Stimulated activated CD8-positive, alpha-beta memory T cell treated with anti-CD3 and anti-CD28 coated beads, Interleukin-7, amount 100 ng/mL, for 24 hours (primary cell): Measurements from ENCODE around the gene MYL3.
"Not testable (repeated sequence)": the region's sequence is repeated elsewhere in the genome, so short reads cannot be mapped to it uniquely, and the experiment has no call there.

Source experiments
- DNase-seq: peaks from one replicate; pipeline ENCODE4 v3.0.0-alpha.2; 2020; ENCODE audit warnings: low read depth

MYL3 gene

DNA sequence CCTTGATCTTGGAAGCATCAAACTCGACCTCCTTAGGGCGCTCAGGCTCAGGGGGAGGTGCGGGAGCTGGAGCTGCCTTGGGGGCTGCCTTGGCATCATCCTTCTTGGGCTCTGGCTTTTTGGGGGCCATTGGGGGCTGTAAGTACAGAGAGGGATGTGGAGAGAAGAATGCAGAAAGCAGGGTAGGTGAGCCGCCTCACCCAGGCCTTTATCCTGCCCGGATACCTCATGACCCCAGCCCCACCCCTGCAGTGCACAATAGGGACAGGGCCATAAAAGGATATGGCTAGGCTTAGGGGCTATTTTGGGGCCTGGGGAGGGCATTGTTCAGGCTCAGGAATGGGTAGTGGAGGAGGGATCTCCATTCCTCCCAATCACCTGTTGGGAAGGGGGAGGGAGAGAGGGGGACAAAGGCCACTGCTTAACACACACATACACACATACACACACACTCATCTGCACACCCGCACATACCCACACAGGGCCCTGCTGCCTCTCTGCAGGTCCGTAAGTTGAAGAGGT is at the start of gene MYL3:
Gene MYL3 (minus strand): TSS at position 184 of the 522 bp plus-strand sequence. CDS start 54 bp downstream, at position 130.
- DNase-seq: no peak

DNA sequence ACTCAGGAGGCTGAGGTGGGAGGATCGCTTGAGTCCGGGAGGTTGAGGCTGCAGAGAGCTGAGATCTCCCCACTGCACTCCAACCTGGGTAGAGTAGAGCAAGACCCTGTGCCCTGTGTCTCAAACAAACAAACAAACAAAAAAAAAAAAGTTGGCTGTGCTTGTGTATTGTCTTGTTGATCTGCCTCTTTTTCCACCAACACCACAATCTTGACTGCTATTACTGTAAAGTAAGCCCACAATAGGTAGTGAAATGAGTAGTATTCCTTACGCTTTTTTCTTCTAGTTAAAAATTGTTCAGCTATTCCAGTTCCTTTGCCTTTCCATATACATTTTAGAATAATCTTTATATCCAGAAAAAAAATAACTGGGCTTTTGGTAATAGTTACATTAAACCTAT is 49.7 kb upstream of the MYL3 start:
- no peak for DNase-seq

DNA sequence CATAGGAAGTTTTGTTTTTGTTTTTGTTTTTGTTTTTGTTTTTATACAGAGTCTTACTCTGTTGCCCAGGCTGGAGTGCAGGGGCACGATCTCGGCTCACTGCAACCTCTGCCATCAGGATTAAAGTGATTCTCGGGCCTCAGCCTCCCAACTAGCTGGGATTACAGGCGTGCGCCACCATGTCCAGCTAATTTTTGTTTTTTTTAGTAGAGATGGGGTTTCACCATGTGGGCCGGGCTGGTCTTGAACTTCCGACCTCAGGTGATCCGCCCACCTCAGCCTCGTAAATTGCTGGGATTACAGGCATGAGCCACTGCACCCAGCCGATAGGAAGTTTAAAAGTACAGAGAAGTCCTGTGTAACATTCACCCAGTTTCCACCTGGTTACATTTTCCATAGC is 47.7 kb upstream of the MYL3 start:
- not testable (repeated sequence) for DNase-seq

DNA sequence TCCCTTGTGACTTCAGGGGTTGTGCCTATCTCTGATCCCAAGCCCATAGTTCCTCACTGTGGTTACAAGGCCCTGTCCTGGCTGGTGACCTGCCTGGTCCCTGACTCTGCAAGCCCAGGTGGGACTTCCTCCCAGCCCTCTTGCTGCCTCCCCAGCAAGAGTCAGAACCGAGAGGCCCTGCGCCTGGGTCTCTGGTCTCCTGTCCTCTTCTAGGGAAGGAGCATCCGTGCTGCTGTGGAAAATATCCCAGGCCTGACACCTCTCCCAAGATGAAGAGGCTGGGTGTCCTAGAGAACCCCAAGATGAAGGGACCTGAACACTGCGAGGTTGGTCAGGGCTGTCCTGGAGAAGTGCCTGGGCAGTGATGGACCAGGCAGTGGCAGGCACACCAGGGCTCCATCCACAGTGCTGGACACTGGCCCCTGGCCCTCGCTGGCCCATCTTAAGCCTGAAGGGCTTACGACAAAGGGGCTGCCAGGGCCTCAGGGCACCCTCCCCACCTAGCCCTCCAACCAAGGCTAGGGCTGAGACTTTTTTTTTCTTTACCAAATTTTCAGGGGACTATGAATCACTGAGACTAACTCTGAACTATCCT is 47.0 kb upstream of the MYL3 start:
- no peak for DNase-seq

DNA sequence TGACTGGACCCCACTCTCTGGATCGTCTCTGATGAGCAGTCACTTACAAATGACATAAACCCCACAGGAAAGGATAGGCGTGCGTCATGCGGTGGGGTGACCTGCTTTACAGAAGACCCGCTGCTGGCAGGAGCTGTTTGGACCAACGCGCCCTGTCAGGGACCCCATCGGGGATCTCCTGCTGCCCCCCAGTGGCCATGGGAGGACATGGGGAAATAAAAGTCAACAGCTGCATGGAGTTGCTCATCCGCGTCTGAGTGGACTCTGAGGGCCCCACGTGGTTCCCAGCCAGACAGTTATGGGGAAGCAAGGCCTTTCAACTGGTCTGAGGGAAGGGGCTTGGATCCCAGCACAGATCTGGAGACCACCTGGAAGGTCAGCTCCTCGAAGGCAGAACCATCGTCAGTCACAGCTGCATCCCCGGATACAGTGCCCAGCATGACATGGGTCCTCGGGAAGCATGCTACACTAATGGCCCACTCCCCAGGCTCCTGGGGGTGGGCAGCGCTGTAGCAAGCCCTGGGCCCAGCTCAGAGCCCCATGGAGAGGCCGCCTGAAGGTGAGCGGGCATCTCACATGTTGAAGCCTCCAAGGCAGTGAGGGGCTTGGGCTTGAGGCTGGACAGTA is 46.4 kb upstream of the MYL3 start:
- DNase-seq: peak; percentile 66

DNA sequence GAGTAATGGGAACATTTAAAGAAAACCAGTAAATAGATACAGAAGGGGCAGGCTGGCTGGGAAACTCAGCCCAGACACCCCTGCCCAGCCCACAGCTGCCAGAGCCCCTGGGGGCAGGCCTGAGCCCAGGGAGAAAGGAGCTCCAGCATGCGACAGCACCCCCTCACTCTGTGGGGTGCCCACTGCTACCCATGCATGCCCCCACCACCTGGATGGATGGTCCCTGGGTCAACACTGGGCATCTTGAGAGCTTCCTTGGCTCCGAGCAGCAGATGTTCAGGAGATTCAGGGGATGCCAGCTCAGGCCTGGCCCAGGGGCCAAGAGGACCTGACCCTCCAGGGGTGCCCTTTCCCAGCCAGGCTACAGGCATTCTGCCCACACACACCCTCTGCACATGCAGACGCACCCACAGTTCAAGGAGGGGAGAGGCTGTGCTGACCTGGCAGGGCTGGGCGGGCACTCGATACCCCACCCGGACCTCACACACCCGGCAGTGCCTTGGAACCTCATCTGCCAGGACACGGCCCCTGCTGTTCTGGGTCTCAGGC is 45.8 kb upstream of the MYL3 start:
- DNase-seq: no peak

DNA sequence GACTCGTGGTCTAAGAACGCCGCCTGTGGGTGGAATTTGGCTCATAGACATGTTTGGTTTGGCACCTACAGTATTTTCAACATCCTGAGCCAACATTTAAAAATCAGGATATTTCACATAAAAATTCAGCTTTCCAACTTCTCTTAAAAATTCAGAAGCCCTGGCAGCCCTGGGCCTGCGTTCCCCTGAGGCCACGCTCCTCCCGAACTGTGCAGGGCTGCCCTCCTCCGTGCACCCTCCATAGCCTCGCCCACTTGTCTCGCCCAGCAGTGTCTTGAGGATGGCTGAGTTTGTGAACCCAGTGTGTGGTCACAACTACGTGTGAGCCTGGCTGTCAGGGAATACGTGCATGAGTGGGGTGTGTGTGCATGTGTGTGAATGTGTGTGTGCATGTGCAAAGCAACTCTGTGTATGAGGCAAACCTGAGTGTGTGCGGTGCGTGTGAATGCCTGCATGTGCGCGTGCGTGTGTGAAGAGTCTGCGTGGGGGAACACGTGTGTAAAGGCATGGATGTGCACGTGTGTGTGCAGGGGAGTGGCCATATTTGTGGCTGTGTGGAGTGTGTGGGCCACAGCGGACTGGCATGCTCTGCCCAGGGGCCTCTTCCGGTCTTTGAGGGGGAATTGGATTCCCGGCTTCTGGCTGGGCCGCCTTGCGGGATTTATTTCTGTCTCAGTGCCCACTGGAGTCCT is 45.2 kb upstream of the MYL3 start:
- DNase-seq: no peak

DNA sequence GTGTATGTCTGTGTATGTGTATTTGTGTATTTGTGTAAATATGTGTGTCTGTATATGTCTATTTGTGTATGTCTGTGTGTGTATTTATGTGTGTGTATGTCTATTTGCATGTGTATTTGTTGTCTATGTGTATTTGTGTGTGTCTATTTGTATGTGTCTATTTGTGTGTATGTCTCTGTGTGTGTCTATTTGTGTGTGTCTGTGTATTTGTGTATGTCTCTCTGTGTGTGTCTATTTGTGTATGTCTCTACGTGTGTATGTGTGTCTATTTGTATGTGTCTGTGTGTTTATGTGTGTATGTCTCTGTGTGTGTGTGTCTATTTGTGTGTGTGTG is 44.7 kb upstream of the MYL3 start:
- DNase-seq: no peak

DNA sequence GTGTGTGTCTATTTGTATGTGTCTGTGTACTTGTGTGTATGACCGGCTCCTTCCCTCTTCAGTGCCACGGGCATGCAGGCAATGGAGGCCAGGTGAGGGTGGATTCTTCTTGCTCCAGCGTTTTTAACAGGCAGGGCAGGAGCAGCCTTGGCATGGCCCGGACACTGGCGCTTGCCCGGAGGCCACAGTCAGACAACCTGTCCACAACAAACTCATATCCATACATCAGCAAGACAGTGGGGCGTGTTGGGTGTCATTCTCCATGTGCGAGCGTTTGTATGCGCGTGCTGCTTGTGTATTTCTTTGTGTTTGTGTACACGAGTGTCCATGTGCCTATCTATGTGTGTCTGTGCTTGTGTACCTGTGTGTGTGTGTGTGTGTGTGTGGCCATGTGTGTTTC is 44.0 kb upstream of the MYL3 start:
- DNase-seq: no peak

DNA sequence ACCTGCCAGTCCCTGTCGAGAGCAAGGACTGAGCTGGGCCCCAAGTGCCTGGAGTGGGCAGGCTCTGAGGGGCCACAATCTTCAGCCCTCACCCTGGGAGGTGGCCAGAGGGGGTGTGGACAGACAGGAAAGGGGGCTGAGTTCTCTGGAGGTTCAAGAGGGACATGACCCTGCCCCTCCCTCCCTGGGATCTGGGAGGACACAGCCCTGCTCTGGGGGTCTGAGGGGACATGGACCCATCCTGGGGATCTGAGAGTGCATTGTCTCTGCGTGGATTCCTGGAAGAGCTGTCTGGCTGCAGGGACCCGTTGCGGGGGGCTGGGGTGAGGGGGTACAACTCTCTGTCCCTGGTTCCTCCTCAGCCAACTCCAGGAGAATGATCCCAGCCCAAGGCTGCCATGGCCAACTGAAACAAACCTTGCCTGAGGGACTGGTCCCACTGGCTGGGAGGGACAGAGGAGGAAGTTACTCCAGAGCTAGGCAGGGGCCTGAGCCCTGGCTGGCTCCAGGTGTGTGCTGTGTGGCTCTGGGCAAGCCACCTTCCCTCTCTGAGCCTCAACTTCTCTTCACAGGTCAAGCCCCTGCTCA is 43.3 kb upstream of the MYL3 start:
- DNase-seq: no peak

DNA sequence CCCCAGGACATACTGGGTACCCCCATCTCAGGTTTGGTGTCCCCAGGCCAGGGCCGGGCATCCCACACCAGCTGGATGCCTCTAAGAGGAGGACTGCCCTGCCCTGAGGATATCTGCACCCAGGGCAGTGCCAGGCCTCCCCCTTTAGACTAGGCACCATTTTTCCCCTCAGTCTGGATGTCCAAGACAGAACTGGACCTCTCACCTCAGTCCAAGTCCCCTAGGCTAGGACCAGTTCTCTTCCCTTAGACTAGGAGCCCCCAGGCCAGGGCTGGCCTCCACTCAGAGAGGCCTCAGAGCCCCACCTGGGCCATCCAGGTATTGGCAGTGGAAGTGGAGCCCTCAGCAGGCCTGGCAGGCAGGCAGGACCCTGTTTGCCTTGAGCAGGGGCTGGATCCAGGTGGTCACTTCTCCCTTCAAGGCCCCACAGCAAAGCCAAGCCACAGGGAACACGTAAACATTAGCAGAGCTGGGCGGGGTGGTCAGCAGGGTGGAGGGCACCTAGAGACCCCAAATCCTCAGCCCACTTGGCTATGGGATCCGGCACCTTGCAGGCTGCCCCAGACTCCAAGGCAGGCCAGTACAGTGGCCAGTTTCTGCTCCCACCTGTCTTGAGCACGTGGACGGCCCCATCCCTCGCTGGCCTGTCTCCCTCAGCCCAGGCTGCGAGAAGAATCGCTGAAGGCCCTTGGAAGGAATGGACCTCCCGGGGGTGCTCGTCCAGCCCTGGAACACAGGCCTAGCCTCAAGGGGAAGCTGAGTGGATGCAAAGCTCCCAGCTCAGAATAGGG is 42.6 kb upstream of the MYL3 start:
- DNase-seq: no peak

DNA sequence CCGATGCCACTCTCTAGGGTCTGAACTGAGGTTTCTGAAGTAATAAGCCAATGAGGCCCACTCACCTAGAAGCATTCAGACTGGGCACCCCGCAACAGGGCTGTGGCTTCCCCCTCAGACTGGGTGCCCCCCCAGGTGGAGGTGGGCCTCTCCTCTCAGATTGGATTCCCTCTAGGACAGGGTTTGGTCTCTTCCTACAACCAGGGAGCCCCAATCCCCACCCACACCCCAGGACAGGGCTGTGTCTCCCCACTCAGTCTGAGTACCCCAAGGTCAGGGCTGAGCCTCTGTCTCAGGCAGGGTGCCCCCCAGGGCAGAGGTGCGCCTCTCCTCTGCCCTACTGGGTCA is 41.9 kb upstream of the MYL3 start:
- DNase-seq: no peak

DNA sequence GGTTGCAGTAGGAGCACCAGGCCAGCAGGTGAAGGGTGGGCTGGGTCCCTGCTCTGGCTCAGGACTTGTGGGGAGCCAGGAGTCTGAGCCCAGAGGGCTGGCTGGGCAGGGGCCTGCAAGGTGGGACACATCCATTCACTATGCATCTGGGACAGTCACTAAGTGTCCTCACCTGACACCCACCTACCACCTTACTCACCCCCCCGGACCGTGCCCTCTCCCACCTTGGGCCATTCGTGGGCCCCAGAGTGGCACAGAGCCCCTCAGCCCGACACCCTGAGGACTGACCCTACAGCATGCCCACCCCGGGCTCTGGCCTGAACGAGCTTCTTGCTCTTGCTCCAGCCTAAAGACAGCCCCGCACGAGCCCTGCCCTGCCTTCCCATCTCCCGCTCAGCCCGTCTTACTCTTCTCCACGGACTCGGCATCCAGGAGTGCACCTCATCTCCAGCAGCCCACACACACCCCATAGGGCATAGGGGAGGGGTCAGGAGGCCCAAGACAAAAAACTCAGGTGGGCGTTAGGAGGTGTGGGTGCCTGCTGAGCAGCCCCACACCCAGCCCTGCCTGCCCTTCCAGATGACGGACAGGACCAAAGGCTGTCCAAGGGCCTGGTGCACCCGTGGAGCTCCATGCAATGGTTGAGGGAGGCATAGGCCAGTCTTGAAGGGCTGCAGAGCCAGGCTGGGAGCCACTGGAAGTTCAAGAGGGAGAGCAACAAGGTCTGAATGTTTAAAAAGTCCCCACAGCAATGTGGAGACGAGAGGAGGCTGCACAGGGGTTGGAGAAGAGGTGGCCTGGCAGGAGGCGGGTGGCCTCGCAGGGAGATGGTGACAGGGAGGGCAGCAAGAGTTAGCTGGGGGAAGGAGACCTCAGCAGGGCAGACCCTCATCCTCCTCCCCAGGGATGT is 41.3 kb upstream of the MYL3 start:
- DNase-seq: no peak

DNA sequence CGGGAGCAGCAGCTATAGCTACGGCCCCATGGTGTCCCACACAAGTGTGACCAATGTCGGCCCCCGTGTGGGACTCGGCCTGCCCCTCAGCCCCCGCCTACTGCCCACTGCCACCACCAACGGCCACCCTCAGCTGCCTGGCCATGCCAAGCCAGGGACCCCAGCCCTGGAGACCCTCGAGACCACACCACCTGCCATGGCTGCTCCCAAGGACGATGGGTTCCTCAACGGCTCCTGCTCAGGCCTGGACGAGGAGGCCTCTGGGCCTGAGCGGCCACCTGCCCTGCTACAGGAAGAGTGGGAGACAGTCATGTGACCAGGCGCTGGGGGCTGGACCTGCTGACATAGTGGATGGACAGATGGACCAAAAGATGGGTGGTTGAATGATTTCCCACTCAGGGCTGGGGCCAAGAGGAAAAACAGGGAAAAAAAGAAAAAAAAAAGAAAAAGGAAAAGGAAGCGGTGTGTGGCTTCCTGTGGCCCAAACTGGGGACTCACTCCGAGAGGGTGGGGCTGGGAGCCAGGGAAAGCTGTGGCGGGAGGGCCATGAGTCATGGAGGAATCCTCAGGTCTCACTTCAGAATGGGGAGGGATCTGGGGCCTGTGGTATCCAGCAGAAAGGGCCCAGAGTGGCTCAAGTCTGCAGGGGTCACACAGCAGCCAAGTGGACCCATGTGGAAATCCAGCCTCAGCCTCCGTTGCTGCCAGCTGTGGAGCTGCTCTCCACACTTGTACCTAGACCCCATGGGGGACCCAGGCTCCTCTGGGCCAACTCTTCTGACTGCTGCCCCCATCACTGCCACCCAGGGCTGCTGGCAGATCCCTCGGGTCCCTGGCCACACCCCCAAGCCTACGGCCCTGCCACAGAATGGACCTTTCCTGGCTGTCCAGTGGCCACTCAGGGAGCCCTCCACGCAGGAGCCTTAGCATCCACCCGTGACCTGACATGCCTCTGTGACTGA is 40.4 kb upstream of the MYL3 start:
- DNase-seq: no peak

DNA sequence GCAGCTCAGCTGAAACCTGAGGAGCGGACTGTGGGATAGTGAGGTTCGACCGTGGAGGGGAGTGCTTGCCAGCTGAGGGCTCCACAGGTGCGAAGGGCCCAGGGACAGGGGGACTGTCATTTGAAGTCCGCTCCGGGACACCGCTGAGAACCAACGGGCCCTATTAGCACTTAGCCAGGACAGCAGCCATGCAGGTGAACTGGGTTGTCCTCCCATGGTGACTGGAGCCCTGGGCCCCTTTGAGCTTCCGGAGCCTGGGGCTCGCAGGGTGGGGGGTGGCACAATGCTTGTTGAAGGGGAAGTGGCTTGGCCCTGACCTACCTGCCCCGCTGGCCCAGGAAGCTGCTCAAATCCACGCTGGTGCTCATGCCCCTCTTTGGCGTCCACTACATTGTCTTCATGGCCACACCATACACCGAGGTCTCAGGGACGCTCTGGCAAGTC is 39.0 kb upstream of the MYL3 start:
- no peak for DNase-seq

DNA sequence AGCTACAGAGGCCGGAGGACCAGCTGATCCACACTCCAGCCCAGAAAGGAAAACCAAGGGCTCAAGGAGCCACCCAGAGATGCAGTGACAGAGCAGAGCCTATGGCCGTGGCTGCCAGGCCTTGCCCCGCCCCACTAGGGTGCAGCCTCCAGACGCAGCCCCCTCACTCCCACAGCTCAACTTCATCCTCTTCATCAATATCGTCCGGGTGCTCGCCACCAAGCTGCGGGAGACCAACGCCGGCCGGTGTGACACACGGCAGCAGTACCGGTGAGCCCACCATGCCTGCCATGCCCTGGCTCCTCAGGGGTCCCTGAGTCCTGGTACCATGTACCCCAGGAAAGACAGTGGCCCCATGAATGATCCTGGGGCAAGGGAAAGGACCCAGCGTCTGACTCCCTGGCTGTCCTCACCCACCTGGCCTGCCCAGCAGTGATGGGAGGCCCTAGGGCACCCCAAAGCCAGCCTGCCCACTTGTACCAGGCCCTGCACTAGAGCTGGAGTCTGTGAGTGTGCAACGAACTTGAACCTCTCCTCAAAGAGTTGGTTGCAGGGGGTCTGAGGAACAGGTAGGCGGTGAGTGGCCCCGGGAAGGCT is 38.4 kb upstream of the MYL3 start:
- DNase-seq: no peak

DNA sequence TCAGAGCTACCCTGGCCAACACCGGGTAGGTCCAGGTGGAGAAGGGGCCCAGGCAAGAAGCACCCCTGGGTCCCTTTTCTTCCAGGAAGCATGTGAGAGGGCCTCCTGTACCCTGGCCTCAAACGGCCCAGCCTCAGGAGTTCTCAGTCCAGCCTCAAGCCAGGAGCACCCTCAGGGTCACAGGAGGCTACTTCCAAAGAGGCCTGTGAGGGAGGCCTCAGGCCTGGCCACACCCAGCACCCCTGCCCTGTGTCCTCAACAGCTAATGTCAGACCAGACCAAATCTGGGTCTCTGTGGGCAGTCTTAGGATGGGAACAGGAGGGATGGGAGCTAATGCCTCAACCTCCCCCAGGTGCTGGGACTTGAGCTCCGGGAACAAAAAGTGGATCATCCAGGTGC is 37.8 kb upstream of the MYL3 start:
- no peak for DNase-seq

DNA sequence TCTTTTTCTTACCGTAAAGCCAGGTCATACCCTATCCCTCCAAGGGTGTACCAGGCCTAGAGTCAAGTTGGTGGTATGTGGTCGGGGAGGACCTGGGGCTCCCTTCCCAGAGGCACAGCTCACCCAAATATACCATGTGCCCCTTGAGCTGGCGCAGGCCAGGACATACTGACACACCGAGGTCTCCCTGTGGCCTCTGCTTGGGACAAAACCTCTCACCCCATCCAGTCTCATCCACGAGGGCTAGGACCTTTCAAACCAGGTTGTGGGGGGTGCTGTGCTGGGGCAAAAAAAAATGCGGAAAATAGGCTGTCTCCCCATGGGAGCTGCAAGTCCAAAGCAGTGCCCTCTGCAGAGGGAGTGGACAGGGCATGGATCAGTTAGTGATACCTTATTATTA is 37.1 kb upstream of the MYL3 start:
- DNase-seq: no peak

DNA sequence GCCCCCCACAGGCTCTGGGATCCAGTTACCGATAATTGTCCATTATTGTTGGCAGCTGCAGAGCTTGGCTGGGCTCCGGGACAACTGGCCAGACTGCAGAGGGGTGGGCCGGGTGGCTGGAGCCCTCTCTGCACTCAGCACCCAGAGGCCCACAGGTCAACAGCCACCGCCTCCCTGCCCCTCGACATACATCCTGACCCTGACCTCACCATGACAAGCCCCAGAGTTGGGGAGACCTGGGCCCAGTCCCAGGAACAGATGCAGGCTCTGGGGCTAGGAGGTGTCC is 36.7 kb upstream of the MYL3 start:
- no peak for DNase-seq
